HepG2 (cell line): Measurements from ENCODE around the gene IST1. TPM values are rescaled to one million over a fixed set of nuclear protein-coding genes. Genes with fewer than 3 reads are reported as not detected.
A peak's percentile ranks its signal among the peaks of the same experiment; 100 is the strongest.

Experiments
- ARNT ChIP-seq: fragments of 450-650 bp; IDR thresholded peaks from 2 replicates; pipeline ENCODE4 v1.6.1; 2017
- BCL6 ChIP-seq: IDR thresholded peaks from 2 replicates; pipeline ENCODE4 v1.6.1; 2016; ENCODE audit warnings: missing genetic modification reagents, missing compliant biosample characterization
- BHLHE40 ChIP-seq: IDR thresholded peaks from 2 replicates; pipeline ENCODE4 v1.6.1; 2011; ENCODE audit warnings: low read length, improper control_type of control experiment
- GABPB1 ChIP-seq: IDR thresholded peaks from 2 replicates; pipeline ENCODE4 v1.6.1; 2016; ENCODE audit warnings: mild to moderate bottlenecking, missing genetic modification reagents, moderate library complexity, missing compliant biosample characterization
- HOXD1 ChIP-seq: sonication (generic); formaldehyde crosslinking; IDR thresholded peaks from 2 replicates; pipeline ENCODE4 v1.5.0; 2020; ENCODE audit warnings: missing genetic modification reagents
- IRF2 ChIP-seq: IDR thresholded peaks from 2 replicates; pipeline ENCODE4 v1.6.1; 2018; ENCODE audit warnings: missing genetic modification reagents, missing compliant biosample characterization
- KAT7 ChIP-seq: IDR thresholded peaks from 2 replicates; pipeline ENCODE4 v1.6.1; 2018; ENCODE audit warnings: borderline replicate concordance, missing compliant biosample characterization
- NFE2L2 ChIP-seq: fragments of 150-350 bp; IDR thresholded peaks from 2 replicates; pipeline ENCODE4 v1.6.1; 2014; ENCODE audit warnings: low read length
- PRPF4 ChIP-seq: fragments of 200-400 bp; formaldehyde crosslinking; IDR thresholded peaks from 2 replicates; pipeline ENCODE4 v1.6.1; 2016; ENCODE audit warnings: low read length, low read depth; ENCODE audit not compliant: poor library complexity, severe bottlenecking
- RAD21 ChIP-seq: fragments of 450-650 bp; formaldehyde crosslinking; IDR thresholded peaks from 2 replicates; pipeline ENCODE4 v1.5.0; 2020; ENCODE audit warnings: mild to moderate bottlenecking
- TOPORS ChIP-seq: sonication (generic); formaldehyde crosslinking; IDR thresholded peaks from 2 replicates; pipeline ENCODE4 v1.8.0; 2023; ENCODE audit warnings: mild to moderate bottlenecking, missing genetic modification reagents
- TRIM24 ChIP-seq: sonication (generic); formaldehyde crosslinking; IDR thresholded peaks from 2 replicates; pipeline ENCODE4 v1.8.0; 2022; ENCODE audit warnings: mild to moderate bottlenecking, missing genetic modification reagents
- ZFP37 ChIP-seq: sonication (generic); formaldehyde crosslinking; IDR thresholded peaks from 2 replicates; pipeline ENCODE4 v1.4.0; 2020; ENCODE audit warnings: missing genetic modification reagents, borderline replicate concordance
- ZKSCAN5 ChIP-seq: sonication (generic); formaldehyde crosslinking; IDR thresholded peaks from 2 replicates; pipeline ENCODE4 v1.5.1; 2020; ENCODE audit warnings: mild to moderate bottlenecking, missing genetic modification reagents
- ZNF138 ChIP-seq: sonication (generic); formaldehyde crosslinking; IDR thresholded peaks from 2 replicates; pipeline ENCODE4 v1.5.0; 2020; ENCODE audit warnings: mild to moderate bottlenecking, low read depth, missing genetic modification reagents
- ZNF329 ChIP-seq: sonication (generic); formaldehyde crosslinking; IDR thresholded peaks from 2 replicates; pipeline ENCODE4 v1.9.0; 2021; ENCODE audit warnings: low read depth, mild to moderate bottlenecking, missing genetic modification reagents
- ZNF430 ChIP-seq: sonication (generic); formaldehyde crosslinking; IDR thresholded peaks from 2 replicates; pipeline ENCODE4 v1.9.0; 2021; ENCODE audit warnings: mild to moderate bottlenecking, missing genetic modification reagents
- ZNF567 ChIP-seq: sonication (generic); formaldehyde crosslinking; IDR thresholded peaks from 2 replicates; pipeline ENCODE4 v1.8.1; 2023; ENCODE audit warnings: mild to moderate bottlenecking, missing genetic modification reagents, borderline replicate concordance
- ZNF615 ChIP-seq: sonication (generic); formaldehyde crosslinking; IDR thresholded peaks from 2 replicates; pipeline ENCODE4 v1.5.0; 2020; ENCODE audit warnings: mild to moderate bottlenecking, missing genetic modification reagents, borderline replicate concordance
- ZNF660 ChIP-seq: sonication (generic); formaldehyde crosslinking; IDR thresholded peaks from 2 replicates; pipeline ENCODE4 v1.5.1; 2020; ENCODE audit warnings: mild to moderate bottlenecking, low read depth, missing genetic modification reagents, borderline replicate concordance
- ZNF703 ChIP-seq: sonication (generic); formaldehyde crosslinking; IDR thresholded peaks from 2 replicates; pipeline ENCODE4 v1.5.1; 2020; ENCODE audit warnings: missing genetic modification reagents, mild to moderate bottlenecking, moderate library complexity, borderline replicate concordance
- ZNF713 ChIP-seq: sonication (generic); formaldehyde crosslinking; IDR thresholded peaks from 2 replicates; pipeline ENCODE4 v1.4.0; 2020; ENCODE audit warnings: mild to moderate bottlenecking, missing genetic modification reagents
- ZNF749 ChIP-seq: sonication (generic); formaldehyde crosslinking; IDR thresholded peaks from 2 replicates; pipeline ENCODE4 v1.8.0; 2022; ENCODE audit warnings: mild to moderate bottlenecking, missing genetic modification reagents, moderate library complexity, borderline replicate concordance
- ZNF83 ChIP-seq: sonication (generic); formaldehyde crosslinking; IDR thresholded peaks from 2 replicates; pipeline ENCODE4 v1.4.0; 2020; ENCODE audit warnings: missing genetic modification reagents, mild to moderate bottlenecking, borderline replicate concordance
- ZNF841 ChIP-seq: sonication (generic); formaldehyde crosslinking; IDR thresholded peaks from 2 replicates; pipeline ENCODE4 v1.8.1; 2023; ENCODE audit warnings: missing genetic modification reagents, borderline replicate concordance
- ZXDC ChIP-seq: sonication (generic); formaldehyde crosslinking; IDR thresholded peaks from 2 replicates; pipeline ENCODE4 v1.5.0; 2020; ENCODE audit warnings: mild to moderate bottlenecking, missing genetic modification reagents
- polyA plus RNA-seq, 8 experiments: library from polyadenylated mRNA; depleted of rRNA in 3 of 8; stranded (reverse) in 7 of 8; unstranded in 1 of 8; fragments of >200 nt; fragmentation: Illumina TruSeq in 4 of 8; extraction: Trizol in 4 of 8; gene quantifications; 2 replicates each; pipeline versions ENCODE4 v1.2.1 to v1.2.3, GENCODE V29; 2011 to 2016; ENCODE audit warnings: low read depth in 4 of 8, missing spikeins in 1 of 8, mixed read lengths in 1 of 8; ENCODE audit not compliant: insufficient read depth in 1 of 8
- total RNA-seq, 5 experiments: library from RNA; depleted of rRNA; stranded (reverse); fragments of >200 nt; fragmentation: Illumina TruSeq; extraction: Trizol; gene quantifications; 2 replicates each; pipeline ENCODE4 v1.2.3, GENCODE V29; 2016; ENCODE audit warnings: low read depth in 1 of 5
- TF ChIP-seq, protein P1 (sequence below): sonication (generic); formaldehyde crosslinking; IDR thresholded peaks from 2 replicates; pipeline ENCODE4 v1.4.0; 2020; ENCODE audit warnings: missing genetic modification reagents

Gene IST1
- total and polyA plus RNA-seq, 2 of the 13 experiments (the other 11 are each of a cell fraction or from before 2014, with no cell fraction given) = 346 to 415 TPM

DNA sequence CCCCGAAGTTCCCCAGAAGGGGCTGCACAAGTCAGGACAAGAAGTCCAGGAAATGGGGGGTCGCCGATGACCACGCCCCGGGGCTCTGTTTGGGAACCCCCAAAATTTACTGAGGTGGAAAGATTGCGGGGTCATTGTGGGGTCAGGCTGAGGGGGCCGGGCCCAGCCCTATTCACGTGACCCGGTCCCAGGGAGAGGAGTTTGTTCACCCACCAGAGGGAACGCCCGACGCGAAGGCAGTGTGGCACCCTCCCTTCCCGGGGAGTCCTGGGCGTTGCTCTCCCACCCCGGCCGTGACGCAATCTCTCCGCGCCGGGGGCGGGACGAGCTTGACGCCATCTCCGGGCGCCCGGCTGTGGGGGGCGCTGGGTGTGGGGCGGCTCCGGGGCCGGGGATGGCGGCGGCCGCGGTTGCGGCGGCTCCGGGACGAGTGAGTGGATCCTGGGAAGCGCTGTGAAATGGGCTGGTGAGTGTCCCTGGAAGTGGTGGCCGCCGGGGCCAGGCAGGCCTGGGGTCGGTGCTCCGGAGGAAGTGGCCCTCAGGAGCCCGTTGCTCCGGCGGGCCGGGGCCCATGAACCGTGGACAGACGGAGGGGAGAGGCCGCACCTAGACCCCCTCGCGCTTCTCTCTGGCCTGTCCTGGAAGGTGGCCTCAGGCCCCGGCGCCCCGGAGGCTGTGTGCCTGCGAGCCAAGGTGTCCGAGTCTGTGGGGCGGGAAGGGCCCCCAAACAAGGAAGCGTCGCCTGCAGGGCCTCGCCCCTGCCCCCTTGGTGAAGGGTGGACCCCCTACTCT, 49.5 kb upstream of the IST1 start, which contains the start of gene ATXN1L (continued):
- TF ChIP-seq ZNF615 (no peak), ZNF841 (CRISPR knock-in tag) (no peak), ZNF138 (peak; percentile 62; the same call in 1 of the 2 replicates), KAT7 (peak; percentile 60; the same call in 1 of the 2 replicates), ZNF703 (no peak; the same call in 1 of the 2 replicates), ZNF567 (CRISPR knock-in tag) (no peak), ZNF749 (CRISPR knock-in tag) (no peak; the same call in 1 of the 2 replicates), BCL6 (CRISPR knock-in tag) (peak; percentile 65; the same call in 1 of the 2 replicates), GABPB1 (CRISPR knock-in tag) (peak; percentile 94), ZXDC (CRISPR knock-in tag) (0 out of 2 replicates have a peak, but pooled peaks have one; percentile 16), TRIM24 (CRISPR knock-in tag) (no peak), ARNT (no peak), ZNF660 (CRISPR knock-in tag) (0 out of 2 replicates have a peak, but pooled peaks have one; percentile 74), HOXD1 (CRISPR knock-in tag) (peak; percentile 81; the same call in 1 of the 2 replicates), IRF2 (CRISPR knock-in tag) (peak; percentile 84), PRPF4 (no peak), ZFP37 (CRISPR knock-in tag) (no peak), ZNF329 (CRISPR knock-in tag) (peak; percentile 61; the same call in 1 of the 2 replicates), ZNF713 (CRISPR knock-in tag) (no peak), BHLHE40 (peak; percentile 88), NFE2L2 (no peak), ZNF430 (CRISPR knock-in tag) (peak; percentile 10; the same call in 1 of the 2 replicates), ZNF83 (CRISPR knock-in tag) (peak; percentile 59; the same call in 1 of the 2 replicates), RAD21 (CRISPR knock-in tag) (0 out of 2 replicates have a peak, but pooled peaks have one; percentile 41), ZKSCAN5 (CRISPR knock-in tag) (no peak), TOPORS (CRISPR knock-in tag) (peak; percentile 84; the same call in 1 of the 2 replicates)
- TF ChIP-seq, protein P1, sequence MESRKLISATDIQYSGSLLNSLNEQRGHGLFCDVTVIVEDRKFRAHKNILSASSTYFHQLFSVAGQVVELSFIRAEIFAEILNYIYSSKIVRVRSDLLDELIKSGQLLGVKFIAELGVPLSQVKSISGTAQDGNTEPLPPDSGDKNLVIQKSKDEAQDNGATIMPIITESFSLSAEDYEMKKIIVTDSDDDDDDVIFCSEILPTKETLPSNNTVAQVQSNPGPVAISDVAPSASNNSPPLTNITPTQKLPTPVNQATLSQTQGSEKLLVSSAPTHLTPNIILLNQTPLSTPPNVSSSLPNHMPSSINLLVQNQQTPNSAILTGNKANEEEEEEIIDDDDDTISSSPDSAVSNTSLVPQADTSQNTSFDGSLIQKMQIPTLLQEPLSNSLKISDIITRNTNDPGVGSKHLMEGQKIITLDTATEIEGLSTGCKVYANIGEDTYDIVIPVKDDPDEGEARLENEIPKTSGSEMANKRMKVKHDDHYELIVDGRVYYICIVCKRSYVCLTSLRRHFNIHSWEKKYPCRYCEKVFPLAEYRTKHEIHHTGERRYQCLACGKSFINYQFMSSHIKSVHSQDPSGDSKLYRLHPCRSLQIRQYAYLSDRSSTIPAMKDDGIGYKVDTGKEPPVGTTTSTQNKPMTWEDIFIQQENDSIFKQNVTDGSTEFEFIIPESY = no peak
